GM12878 (cell line): ENCODE results near the gene CSTPP1. TPM values are rescaled to one million over a fixed set of nuclear protein-coding genes. Genes with fewer than 3 reads are reported as not detected.

Source experiments
- ATF7 ChIP-seq: fragments of 450-650 bp; IDR thresholded peaks from 2 replicates; pipeline ENCODE4 v1.6.1; 2016; ENCODE audit warnings: low read depth, mild to moderate bottlenecking
- BHLHE40 ChIP-seq, 2 experiments: fragments of 450-650 bp in 1 of 2; IDR thresholded peaks; 2 replicates each; pipeline ENCODE4 v1.6.1; 2011 to 2017; ENCODE audit warnings: low read depth in 2 of 2, borderline replicate concordance in 1 of 2, improper control_type of control experiment in 1 of 2, low read length in 1 of 2, mild to moderate bottlenecking in 1 of 2
- CREB1 ChIP-seq: IDR thresholded peaks from 2 replicates; pipeline ENCODE4 v1.6.1; 2012; ENCODE audit warnings: low read depth, mild to moderate bottlenecking, inconsistent platforms
- EED ChIP-seq: sonication (generic); IDR thresholded peaks from 2 replicates; pipeline ENCODE4 v1.6.1; 2016; ENCODE audit warnings: antibody characterized with exemption, low read depth
- EP300 ChIP-seq, 2 experiments: fragments of 150-350 bp in 1 of 2; IDR thresholded peaks; 2 replicates each; pipeline ENCODE4 v1.6.1; 2011 to 2012; ENCODE audit warnings: low read depth in 2 of 2, low read length in 2 of 2, borderline replicate concordance in 1 of 2, improper control_type of control experiment in 1 of 2, inconsistent platforms in 1 of 2; ENCODE audit not compliant: control insufficient read depth in 1 of 2
- ETV6 ChIP-seq, 2 experiments: fragments of 450-650 bp in 1 of 2; IDR thresholded peaks in 1 of 2; conservative IDR thresholded peaks in 1 of 2; 2 replicates each; pipeline ENCODE4 v1.6.1; 2014; ENCODE audit warnings: antibody characterized with exemption in 1 of 2, borderline replicate concordance in 1 of 2, low read depth in 1 of 2, mild to moderate bottlenecking in 1 of 2, moderate library complexity in 1 of 2
- EZH2 ChIP-seq: IDR thresholded peaks from 2 replicates; pipeline ENCODE4 v1.6.1; 2012; ENCODE audit warnings: low read depth, mild to moderate bottlenecking, control low read depth, inconsistent platforms, low read length, borderline replicate concordance; ENCODE audit not compliant: control insufficient read depth
- GABPA ChIP-seq: IDR thresholded peaks from 2 replicates; pipeline ENCODE4 v1.6.1; 2014; ENCODE audit warnings: antibody characterized with exemption, low read depth, mild to moderate bottlenecking, inconsistent platforms
- MTA2 ChIP-seq: fragments of 450-650 bp; IDR thresholded peaks from 2 replicates; pipeline ENCODE4 v1.6.1; 2016; ENCODE audit warnings: low read depth, mild to moderate bottlenecking, moderate library complexity
- NRF1 ChIP-seq: conservative IDR thresholded peaks from 2 replicates; pipeline ENCODE4 v1.6.1; 2011; ENCODE audit warnings: mild to moderate bottlenecking, low read depth, low read length, improper control_type of control experiment
- PAX8 ChIP-seq: fragments of 450-650 bp; IDR thresholded peaks from 2 replicates; pipeline ENCODE4 v1.6.1; 2017; ENCODE audit warnings: mild to moderate bottlenecking, moderate library complexity
- POLR2AphosphoS5 ChIP-seq: IDR thresholded peaks from 2 replicates; pipeline ENCODE4 v1.6.1; 2011; ENCODE audit warnings: mild to moderate bottlenecking, low read length, inconsistent platforms
- SMARCA5 ChIP-seq: fragments of 450-650 bp; IDR thresholded peaks from 2 replicates; pipeline ENCODE4 v1.6.1; 2017; ENCODE audit warnings: mild to moderate bottlenecking
- SP1 ChIP-seq: IDR thresholded peaks from one replicate; pipeline ENCODE4 v1.6.1; 2011; ENCODE audit warnings: low read depth, low read length
- SPI1 ChIP-seq: IDR thresholded peaks from 2 replicates; pipeline ENCODE4 v1.6.1; 2011; ENCODE audit warnings: low read depth, mild to moderate bottlenecking, low read length, moderate library complexity, borderline replicate concordance; ENCODE audit not compliant: insufficient read depth
- TCF12 ChIP-seq: IDR thresholded peaks from 2 replicates; pipeline ENCODE4 v1.6.1; 2011; ENCODE audit warnings: low read depth, mild to moderate bottlenecking, low read length
- YBX1 ChIP-seq: fragments of 450-650 bp; IDR thresholded peaks from 2 replicates; pipeline ENCODE4 v1.6.1; 2016; ENCODE audit warnings: antibody characterized with exemption
- ZBED1 ChIP-seq: IDR thresholded peaks from 2 replicates; pipeline ENCODE4 v1.6.1; 2016; ENCODE audit warnings: borderline replicate concordance
- ZNF217 ChIP-seq: fragments of 450-650 bp; IDR thresholded peaks from 2 replicates; pipeline ENCODE4 v1.6.1; 2017; ENCODE audit warnings: antibody characterized with exemption, mild to moderate bottlenecking
- polyA plus RNA-seq, 11 experiments: library from polyadenylated mRNA; depleted of rRNA in 4 of 11; unstranded in 6 of 11; stranded (reverse) in 5 of 11; fragments of >200 nt; fragmentation: Nextera tagmentation in 4 of 11; fragmentation: Illumina TruSeq in 1 of 11; extraction: Ambion mirVana in 4 of 11; extraction: Trizol in 1 of 11; gene quantifications; 1 replicate in 1 of 11; 2 replicates in 10 of 11; pipeline versions ENCODE4 v1.2.1 to v1.2.3, GENCODE V29; 2011 to 2016; ENCODE audit warnings: inconsistent platforms in 2 of 11, missing spikeins in 2 of 11, low read depth in 1 of 11
- total RNA-seq, 4 experiments: library from RNA; depleted of rRNA in 3 of 4; stranded (reverse); fragments of >200 nt in 3 of 4; fragmentation: Illumina TruSeq in 1 of 4; extraction: Trizol in 1 of 4; gene quantifications; 2 replicates each; pipeline versions ENCODE4 v1.2.1 to v1.2.3, GENCODE V29; 2013 to 2021
- TF ChIP-seq, protein P1 (sequence below): fragments of 450-650 bp; IDR thresholded peaks from 2 replicates; pipeline ENCODE4 v1.6.1; 2017; ENCODE audit warnings: low read depth, mild to moderate bottlenecking, moderate library complexity
- TF ChIP-seq, protein P2 (sequence below): fragments of 450-650 bp; IDR thresholded peaks from 2 replicates; pipeline ENCODE4 v1.6.1; 2017; ENCODE audit warnings: mild to moderate bottlenecking, moderate library complexity
- TF ChIP-seq, protein P3 (sequence below): IDR thresholded peaks from 2 replicates; pipeline ENCODE4 v1.6.1; 2012; ENCODE audit warnings: low read depth, low read length, improper control_type of control experiment
- TF ChIP-seq, protein P4 (sequence below): IDR thresholded peaks from 2 replicates; pipeline ENCODE4 v1.6.1; 2011; ENCODE audit warnings: borderline replicate concordance, low read depth, mild to moderate bottlenecking, moderate library complexity, mixed read lengths, low read length; ENCODE audit not compliant: insufficient read depth; ENCODE audit errors: extremely low read length

CSTPP1 gene
- total and polyA plus RNA-seq, 10 of the 15 experiments (the other 5 are each of a cell fraction or from before 2014, with no cell fraction given): 7.1 to 23.4 (median 17.5) TPM

DNA sequence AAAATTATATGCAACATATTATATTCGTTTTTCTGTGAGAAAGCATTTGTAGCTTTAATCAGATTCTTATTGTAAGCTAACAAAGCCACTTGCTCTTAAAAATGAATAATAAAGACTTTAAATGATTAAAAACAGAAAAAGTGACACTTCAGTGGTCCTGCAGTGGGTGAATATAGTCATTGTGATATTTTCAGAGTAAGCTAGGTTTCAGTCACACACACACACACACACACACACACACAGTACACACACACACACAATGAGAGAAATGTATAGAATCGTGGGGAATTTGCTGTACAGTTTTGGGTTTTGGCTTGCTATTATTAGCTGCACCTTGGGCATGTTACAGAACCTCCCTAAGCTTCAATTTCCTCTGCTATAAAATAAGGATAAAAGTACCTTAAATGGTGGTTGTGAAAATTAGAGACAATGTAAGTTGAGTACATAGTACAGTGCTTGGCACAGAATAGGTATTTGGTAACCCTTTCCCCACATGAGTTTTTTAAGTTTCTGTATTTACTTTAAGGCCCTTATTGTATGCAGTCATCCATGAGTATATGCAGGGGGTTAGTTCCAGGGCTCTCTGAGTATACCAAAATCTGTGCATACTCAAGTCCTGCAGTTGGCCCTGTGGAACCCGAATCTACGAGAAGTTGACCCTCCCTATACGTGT lies 39.8 kb downstream of the CSTPP1 start (continued):
- TF ChIP-seq TCF12: no peak
- TF ChIP-seq EZH2: no peak
- peak; percentile 68 for TF ChIP-seq EED
- TF ChIP-seq SMARCA5: no peak
- no peak for TF ChIP-seq NRF1
- TF ChIP-seq ZBED1: peak; percentile 73; the same call in 1 of the 2 replicates
- TF ChIP-seq PAX8: no peak
- TF ChIP-seq, protein P1, sequence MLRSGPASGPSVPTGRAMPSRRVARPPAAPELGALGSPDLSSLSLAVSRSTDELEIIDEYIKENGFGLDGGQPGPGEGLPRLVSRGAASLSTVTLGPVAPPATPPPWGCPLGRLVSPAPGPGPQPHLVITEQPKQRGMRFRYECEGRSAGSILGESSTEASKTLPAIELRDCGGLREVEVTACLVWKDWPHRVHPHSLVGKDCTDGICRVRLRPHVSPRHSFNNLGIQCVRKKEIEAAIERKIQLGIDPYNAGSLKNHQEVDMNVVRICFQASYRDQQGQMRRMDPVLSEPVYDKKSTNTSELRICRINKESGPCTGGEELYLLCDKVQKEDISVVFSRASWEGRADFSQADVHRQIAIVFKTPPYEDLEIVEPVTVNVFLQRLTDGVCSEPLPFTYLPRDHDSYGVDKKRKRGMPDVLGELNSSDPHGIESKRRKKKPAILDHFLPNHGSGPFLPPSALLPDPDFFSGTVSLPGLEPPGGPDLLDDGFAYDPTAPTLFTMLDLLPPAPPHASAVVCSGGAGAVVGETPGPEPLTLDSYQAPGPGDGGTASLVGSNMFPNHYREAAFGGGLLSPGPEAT: peak; percentile 54; the same call in 1 of the 2 replicates
- no peak for TF ChIP-seq YBX1
- no peak for TF ChIP-seq SPI1
- peak; percentile 72; the same call in 1 of the 2 replicates for TF ChIP-seq GABPA
- no peak for TF ChIP-seq POLR2AphosphoS5
- peak; percentile 45; the same call in 1 of the 2 replicates for TF ChIP-seq ATF7
- peak; percentile 76 for TF ChIP-seq MTA2
- TF ChIP-seq ETV6 (conservative IDR thresholded peaks at IDR 0.05 in 1 of 2, IDR thresholded peaks at IDR 0.05 in 1 of 2; ENCODE audit: borderline replicate concordance in 1 of 2, low read depth in 1 of 2): no peak
- peak; percentile 28 to 64; a peak in 1 of 4 replicates for TF ChIP-seq EP300 (IDR thresholded peaks at IDR 0.05; ENCODE audit: borderline replicate concordance in 1 of 2, control insufficient read depth in 1 of 2, low read depth in 2 of 2, low read length in 2 of 2)
- TF ChIP-seq, protein P2, sequence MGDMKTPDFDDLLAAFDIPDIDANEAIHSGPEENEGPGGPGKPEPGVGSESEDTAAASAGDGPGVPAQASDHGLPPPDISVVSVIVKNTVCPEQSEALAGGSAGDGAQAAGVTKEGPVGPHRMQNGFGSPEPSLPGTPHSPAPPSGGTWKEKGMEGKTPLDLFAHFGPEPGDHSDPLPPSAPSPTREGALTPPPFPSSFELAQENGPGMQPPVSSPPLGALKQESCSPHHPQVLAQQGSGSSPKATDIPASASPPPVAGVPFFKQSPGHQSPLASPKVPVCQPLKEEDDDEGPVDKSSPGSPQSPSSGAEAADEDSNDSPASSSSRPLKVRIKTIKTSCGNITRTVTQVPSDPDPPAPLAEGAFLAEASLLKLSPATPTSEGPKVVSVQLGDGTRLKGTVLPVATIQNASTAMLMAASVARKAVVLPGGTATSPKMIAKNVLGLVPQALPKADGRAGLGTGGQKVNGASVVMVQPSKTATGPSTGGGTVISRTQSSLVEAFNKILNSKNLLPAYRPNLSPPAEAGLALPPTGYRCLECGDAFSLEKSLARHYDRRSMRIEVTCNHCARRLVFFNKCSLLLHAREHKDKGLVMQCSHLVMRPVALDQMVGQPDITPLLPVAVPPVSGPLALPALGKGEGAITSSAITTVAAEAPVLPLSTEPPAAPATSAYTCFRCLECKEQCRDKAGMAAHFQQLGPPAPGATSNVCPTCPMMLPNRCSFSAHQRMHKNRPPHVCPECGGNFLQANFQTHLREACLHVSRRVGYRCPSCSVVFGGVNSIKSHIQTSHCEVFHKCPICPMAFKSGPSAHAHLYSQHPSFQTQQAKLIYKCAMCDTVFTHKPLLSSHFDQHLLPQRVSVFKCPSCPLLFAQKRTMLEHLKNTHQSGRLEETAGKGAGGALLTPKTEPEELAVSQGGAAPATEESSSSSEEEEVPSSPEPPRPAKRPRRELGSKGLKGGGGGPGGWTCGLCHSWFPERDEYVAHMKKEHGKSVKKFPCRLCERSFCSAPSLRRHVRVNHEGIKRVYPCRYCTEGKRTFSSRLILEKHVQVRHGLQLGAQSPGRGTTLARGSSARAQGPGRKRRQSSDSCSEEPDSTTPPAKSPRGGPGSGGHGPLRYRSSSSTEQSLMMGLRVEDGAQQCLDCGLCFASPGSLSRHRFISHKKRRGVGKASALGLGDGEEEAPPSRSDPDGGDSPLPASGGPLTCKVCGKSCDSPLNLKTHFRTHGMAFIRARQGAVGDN: no peak
- peak; percentile 78; the same call in 1 of the 2 replicates for TF ChIP-seq ZNF217
- TF ChIP-seq, protein P3, sequence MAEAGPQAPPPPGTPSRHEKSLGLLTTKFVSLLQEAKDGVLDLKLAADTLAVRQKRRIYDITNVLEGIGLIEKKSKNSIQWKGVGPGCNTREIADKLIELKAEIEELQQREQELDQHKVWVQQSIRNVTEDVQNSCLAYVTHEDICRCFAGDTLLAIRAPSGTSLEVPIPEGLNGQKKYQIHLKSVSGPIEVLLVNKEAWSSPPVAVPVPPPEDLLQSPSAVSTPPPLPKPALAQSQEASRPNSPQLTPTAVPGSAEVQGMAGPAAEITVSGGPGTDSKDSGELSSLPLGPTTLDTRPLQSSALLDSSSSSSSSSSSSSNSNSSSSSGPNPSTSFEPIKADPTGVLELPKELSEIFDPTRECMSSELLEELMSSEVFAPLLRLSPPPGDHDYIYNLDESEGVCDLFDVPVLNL: no peak
- peak in 1 of 2 experiments; percentile 29; a peak in 1 of 4 replicates for TF ChIP-seq BHLHE40 (IDR thresholded peaks at IDR 0.05; ENCODE audit: borderline replicate concordance in 1 of 2, low read depth in 2 of 2, low read length in 1 of 2)
- TF ChIP-seq, protein P4, sequence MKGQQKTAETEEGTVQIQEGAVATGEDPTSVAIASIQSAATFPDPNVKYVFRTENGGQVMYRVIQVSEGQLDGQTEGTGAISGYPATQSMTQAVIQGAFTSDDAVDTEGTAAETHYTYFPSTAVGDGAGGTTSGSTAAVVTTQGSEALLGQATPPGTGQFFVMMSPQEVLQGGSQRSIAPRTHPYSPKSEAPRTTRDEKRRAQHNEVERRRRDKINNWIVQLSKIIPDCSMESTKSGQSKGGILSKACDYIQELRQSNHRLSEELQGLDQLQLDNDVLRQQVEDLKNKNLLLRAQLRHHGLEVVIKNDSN: no peak
- TF ChIP-seq CREB1: peak; percentile 57; the same call in 1 of the 2 replicates
- TF ChIP-seq SP1: no peak
